Measurements from ENCODE around the gene PARP2.

- no peak for TF ChIP-seq YY1 (IDR thresholded peaks at IDR 0.05; ENCODE audit: insufficient read depth, insufficient read length)
- TF ChIP-seq SUZ12 (IDR thresholded peaks at IDR 0.05; ENCODE audit: extremely low read depth, insufficient read depth, insufficient read length) = no peak
Measured at GRCh38 chr14:20379743-20380142, 36.3 kb downstream of the PARP2 start.

All from NT2/D1 (cell line).